DOHH2 (cell line): ENCODE measurements around the gene KCP.

ENCODE experiments used
- EZH2phosphoT487 ChIP-seq: fragments of 200-600 bp; sonication (generic); IDR thresholded peaks from 2 replicates; pipeline ENCODE4 v1.6.1; 2017; ENCODE audit warnings: borderline replicate concordance, mild to moderate bottlenecking, antibody characterized with exemption, low read length, moderate library complexity, mixed read lengths
- TF ChIP-seq, protein P1 (sequence below): fragments of 200-600 bp; sonication (generic); IDR thresholded peaks from one replicate; pipeline ENCODE4 v1.5.1; 2014; ENCODE audit warnings: antibody characterized with exemption, mild to moderate bottlenecking, low read depth, low read length; ENCODE audit not compliant: poor library complexity, severe bottlenecking

- TF ChIP-seq, protein P1, sequence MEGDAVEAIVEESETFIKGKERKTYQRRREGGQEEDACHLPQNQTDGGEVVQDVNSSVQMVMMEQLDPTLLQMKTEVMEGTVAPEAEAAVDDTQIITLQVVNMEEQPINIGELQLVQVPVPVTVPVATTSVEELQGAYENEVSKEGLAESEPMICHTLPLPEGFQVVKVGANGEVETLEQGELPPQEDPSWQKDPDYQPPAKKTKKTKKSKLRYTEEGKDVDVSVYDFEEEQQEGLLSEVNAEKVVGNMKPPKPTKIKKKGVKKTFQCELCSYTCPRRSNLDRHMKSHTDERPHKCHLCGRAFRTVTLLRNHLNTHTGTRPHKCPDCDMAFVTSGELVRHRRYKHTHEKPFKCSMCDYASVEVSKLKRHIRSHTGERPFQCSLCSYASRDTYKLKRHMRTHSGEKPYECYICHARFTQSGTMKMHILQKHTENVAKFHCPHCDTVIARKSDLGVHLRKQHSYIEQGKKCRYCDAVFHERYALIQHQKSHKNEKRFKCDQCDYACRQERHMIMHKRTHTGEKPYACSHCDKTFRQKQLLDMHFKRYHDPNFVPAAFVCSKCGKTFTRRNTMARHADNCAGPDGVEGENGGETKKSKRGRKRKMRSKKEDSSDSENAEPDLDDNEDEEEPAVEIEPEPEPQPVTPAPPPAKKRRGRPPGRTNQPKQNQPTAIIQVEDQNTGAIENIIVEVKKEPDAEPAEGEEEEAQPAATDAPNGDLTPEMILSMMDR = no peak
- TF ChIP-seq EZH2phosphoT487 = no peak
These were observed 62.7 kb downstream of the KCP start for GRCh38 chr7:128847721-128848211.
